B cell (primary cell): Measurements from ENCODE around the gene RRP1.

Experiments used
- EZH2 ChIP-seq: IDR thresholded peaks from 2 replicates; pipeline ENCODE4 v1.6.1; 2012; ENCODE audit warnings: borderline replicate concordance, low read depth, mild to moderate bottlenecking, moderate library complexity, low read length; ENCODE audit not compliant: insufficient read depth, poor library complexity, severe bottlenecking
- TF ChIP-seq, protein P1 (sequence below): fragments of 200-600 bp; IDR thresholded peaks from one replicate; pipeline ENCODE4 v1.8.0; 2022; ENCODE audit warnings: antibody characterized with exemption, mild to moderate bottlenecking

DNA sequence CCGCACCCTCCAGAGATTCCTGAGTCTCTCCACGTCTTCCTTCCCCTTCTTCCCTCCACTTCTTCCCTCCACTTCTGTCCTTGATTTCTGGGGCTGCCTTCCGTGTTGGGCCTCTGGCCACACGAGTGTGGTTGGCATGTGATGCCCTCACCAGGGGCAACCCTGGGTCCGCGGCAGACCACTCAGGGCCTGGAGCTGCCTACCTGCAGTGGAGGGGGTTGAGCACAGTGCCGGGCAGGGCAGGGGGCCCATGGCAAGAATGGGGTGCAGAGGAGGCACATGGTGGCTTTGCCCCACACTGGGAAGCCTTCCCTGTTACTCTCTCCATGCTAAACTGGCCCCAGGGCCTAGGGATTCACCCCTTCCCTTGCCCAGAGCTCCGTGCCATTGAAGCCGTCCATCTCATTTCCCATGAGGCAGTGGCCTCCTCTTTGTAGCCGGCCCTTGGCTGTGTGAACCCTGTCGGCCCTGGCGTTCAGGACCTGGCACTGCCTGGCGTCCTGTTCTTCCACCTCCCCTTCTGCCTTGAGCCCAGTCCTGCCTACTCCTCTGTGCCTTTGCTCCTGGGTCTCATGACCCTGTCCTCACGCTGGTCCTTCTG lies 13.4 kb downstream of the RRP1 start:
- TF ChIP-seq, protein P1, sequence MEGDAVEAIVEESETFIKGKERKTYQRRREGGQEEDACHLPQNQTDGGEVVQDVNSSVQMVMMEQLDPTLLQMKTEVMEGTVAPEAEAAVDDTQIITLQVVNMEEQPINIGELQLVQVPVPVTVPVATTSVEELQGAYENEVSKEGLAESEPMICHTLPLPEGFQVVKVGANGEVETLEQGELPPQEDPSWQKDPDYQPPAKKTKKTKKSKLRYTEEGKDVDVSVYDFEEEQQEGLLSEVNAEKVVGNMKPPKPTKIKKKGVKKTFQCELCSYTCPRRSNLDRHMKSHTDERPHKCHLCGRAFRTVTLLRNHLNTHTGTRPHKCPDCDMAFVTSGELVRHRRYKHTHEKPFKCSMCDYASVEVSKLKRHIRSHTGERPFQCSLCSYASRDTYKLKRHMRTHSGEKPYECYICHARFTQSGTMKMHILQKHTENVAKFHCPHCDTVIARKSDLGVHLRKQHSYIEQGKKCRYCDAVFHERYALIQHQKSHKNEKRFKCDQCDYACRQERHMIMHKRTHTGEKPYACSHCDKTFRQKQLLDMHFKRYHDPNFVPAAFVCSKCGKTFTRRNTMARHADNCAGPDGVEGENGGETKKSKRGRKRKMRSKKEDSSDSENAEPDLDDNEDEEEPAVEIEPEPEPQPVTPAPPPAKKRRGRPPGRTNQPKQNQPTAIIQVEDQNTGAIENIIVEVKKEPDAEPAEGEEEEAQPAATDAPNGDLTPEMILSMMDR = no peak
- no peak for TF ChIP-seq EZH2
